Lower leg skin (tissue), 4 donors: ENCODE data around the gene PTCH1. TPM values are rescaled to one million over a fixed set of nuclear protein-coding genes. Genes with fewer than 3 reads are reported as not detected.

ENCODE experiments used
- DNase-seq, 2 donors: peaks; one replicate each; pipeline ENCODE4 v3.0.0-alpha.2; 2019; ENCODE audit warnings: low spot score in 2 of 2
- H3K4me3 ChIP-seq: fragments of 200-600 bp; sonication (generic); 2 replicates; pipeline ENCODE4 v1.5.1; 2017; ENCODE audit warnings: mild to moderate bottlenecking, low read depth; ENCODE audit not compliant: poor library complexity, severe bottlenecking
- CTCF ChIP-seq, 3 donors: fragments of 450-650 bp; IDR thresholded peaks; one replicate each; pipeline ENCODE4 v1.5.1; 2016; ENCODE audit warnings: antibody characterized with exemption in 3 of 3, mild to moderate bottlenecking in 3 of 3, moderate library complexity in 2 of 3
- POLR2A ChIP-seq, 2 donors: fragments of 450-650 bp; IDR thresholded peaks; one replicate each; pipeline ENCODE4 v1.6.1; 2016 to 2017; ENCODE audit warnings: antibody characterized with exemption in 2 of 2, mild to moderate bottlenecking in 1 of 2, moderate library complexity in 1 of 2
- WGBS, 2 donors: methylation state at CpG; one replicate each; pipeline ENCODE4 v1.1.5; 2018; 5-methylcytosine and 5-hydroxymethylcytosine counted together
- intact Hi-C: fragments of 100-400 bp; cut with DNase I; formaldehyde crosslinking; loops from one replicate; pipeline ENCODE4 v1.15.0; 2023; ENCODE audit warnings: low total_unique reads
- total RNA-seq, 4 donors: library from RNA; depleted of rRNA; stranded (reverse); fragments of >200 nt; gene quantifications; one replicate each; pipeline ENCODE4 v1.1.0, GENCODE V29; 2016

Gene PTCH1
- total RNA-seq, 4 donors from 2014 or later = 16.5 to 25.6 (median 20.9) TPM

DNA sequence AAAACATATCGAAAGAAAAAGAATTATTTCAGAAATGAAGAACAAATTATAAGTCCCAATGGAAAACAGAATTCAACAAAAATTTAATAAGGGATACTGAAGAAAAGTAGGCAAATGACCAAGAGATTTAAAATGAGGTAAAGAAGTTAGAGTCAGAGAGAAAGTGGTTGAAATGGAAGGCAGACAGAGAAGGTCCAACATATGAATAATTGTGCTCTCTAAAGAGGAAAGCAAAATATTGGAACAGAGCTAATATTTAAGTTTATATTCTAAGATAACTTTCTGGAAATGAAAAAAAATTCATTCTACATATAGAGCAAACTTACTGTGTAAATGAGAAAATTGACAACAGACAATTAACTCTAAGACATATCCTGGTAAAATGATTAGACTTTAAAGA is 94.1 kb downstream of the PTCH1 start:
- no peak for DNase-seq
- WGBS, 2 donors = 96 to 98% methylated on average over 1 of the region's 1 CpG
- intact Hi-C loops = no loop called here
- TF ChIP-seq CTCF (IDR thresholded peaks at IDR 0.05) (no peak), POLR2A (IDR thresholded peaks at IDR 0.05) (no peak)
- no peak overlapping the region for H3K4me3 ChIP-seq

GRCh38 chr9:95420518-95420917 is 96.3 kb downstream of the PTCH1 start:
- DNase-seq = no peak
- intact Hi-C loops = no loop called here
- no peak overlapping the region for H3K4me3 ChIP-seq
- TF ChIP-seq CTCF (IDR thresholded peaks at IDR 0.05) (no peak), POLR2A (IDR thresholded peaks at IDR 0.05) (no peak)

GRCh38 chr9:95419444-95419843 is 97.3 kb downstream of the PTCH1 start:
- intact Hi-C loops = no loop called here
- TF ChIP-seq POLR2A (IDR thresholded peaks at IDR 0.05) (no peak), CTCF (IDR thresholded peaks at IDR 0.05) (no peak)
- no peak for DNase-seq
- H3K4me3 ChIP-seq = no peak overlapping the region

- no peak overlapping the region for H3K4me3 ChIP-seq
- WGBS, 2 donors = 66 to 77% methylated on average over 2 of the region's 2 CpGs
- TF ChIP-seq CTCF (IDR thresholded peaks at IDR 0.05) = no peak
- TF ChIP-seq POLR2A (IDR thresholded peaks at IDR 0.05) = no peak
- intact Hi-C loops = no loop called here
- no peak for DNase-seq
Measured at GRCh38 chr9:95415158-95415557, 101.6 kb downstream of the PTCH1 start.

- H3K4me3 ChIP-seq = no peak overlapping the region
- intact Hi-C loops = no loop called here
- no peak for TF ChIP-seq CTCF (IDR thresholded peaks at IDR 0.05)
- TF ChIP-seq POLR2A (IDR thresholded peaks at IDR 0.05) = no peak
- 93 to 94% methylated on average over 2 of the region's 2 CpGs for WGBS, 2 donors
- no peak for DNase-seq
Measured at GRCh38 chr9:95413793-95414192, 103.0 kb downstream of the PTCH1 start.

DNA sequence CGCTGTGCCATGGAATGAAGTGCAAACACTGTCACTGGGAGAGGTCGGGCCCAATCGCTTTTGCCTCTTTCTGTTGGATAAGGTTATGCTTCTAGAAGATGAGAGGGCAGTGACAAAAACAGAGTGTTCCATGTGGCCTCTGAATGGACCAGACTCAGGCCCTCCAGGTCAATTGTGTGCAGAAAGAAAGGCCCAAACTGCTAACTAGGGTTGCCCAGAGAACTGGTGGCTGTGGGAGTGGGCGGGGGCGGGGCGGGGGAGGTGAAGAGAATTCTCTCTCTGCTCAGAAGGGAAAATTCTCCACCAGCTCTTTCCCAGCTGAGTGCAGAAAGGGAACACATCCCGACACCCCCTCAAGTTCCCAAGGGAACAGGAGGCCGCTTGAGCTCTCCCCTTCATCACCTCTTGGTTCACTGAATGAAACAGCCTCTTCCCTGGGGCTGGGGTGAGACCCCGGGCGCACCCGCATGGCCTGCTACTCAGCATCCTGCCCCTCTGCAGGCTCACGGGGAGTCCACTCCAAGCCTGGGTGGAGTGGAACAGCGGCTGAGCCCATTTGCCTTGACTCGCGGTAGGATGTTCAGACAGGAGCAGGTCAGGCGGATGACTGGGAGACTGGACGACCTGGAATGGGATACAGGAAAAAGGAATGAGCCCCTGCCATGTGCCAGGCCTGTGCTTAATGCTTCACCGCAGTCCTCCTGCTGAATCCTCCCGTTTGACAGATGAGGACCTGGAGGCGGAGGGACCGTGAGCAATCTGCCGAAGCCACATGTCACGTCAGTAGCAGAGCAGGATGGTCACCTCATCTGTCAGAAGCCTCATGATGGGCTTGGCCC is 105.5 kb downstream of the PTCH1 start:
- no peak for TF ChIP-seq CTCF (IDR thresholded peaks at IDR 0.05)
- no peak for TF ChIP-seq POLR2A (IDR thresholded peaks at IDR 0.05)
- 92 to 95% methylated on average over 23 of the region's 23 CpGs for WGBS, 2 donors
- intact Hi-C loops = no loop called here
- no peak overlapping the region for H3K4me3 ChIP-seq
- DNase-seq = no peak
